HG03060 (cell line): ENCODE data around the gene VASH1.
A peak's percentile ranks its signal among the peaks of the same experiment; 100 is the strongest.

Source experiments
- ATAC-seq: cut with Tn5 transposase; IDR thresholded peaks from one replicate; pipeline ENCODE4 v1.9.1; 2021; ENCODE audit warnings: low read depth, moderate number of reproducible peaks; ENCODE audit not compliant: unreplicated experiment

The VASH1 gene

GRCh38 chr14:76782115-76782884, 21.0 kb downstream of the VASH1 start:
- ATAC-seq, result no peak

DNA sequence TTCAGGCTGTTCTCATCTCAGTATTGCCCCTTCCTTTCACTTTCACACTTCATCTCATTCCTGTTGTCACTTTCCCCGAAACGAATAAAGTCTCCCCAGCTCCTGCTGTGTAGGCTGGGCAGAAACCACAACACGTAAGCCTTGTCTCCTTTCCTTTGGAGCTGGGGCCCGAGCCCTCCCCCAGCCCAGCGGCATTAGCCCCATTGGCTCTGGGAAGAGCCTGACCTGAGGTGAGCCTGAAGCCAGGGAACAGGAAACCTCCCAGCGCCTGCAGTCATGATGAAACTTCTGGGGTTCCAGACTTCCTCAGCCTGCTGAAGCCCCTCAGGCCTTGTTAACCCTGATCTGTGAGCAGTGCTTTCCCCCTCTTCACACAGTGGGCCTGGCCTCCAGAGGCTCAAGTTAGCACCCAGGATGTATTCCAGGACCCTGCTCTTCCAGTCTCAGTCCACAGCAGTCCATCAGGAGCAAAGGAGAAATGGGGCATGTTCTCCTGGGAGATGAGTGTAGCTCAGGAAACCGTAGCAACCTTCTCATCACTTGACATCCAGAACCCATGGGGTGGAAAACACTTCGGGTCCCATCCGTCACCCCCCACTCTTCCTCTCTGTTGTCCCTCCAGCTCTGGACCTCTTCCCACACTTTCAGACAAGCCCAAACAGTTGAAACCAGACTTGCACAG, 21.8 kb downstream of the VASH1 start:
- ATAC-seq, result no peak

GRCh38 chr14:76784266-76784874, 23.1 kb downstream of the VASH1 start:
- no peak for ATAC-seq

DNA sequence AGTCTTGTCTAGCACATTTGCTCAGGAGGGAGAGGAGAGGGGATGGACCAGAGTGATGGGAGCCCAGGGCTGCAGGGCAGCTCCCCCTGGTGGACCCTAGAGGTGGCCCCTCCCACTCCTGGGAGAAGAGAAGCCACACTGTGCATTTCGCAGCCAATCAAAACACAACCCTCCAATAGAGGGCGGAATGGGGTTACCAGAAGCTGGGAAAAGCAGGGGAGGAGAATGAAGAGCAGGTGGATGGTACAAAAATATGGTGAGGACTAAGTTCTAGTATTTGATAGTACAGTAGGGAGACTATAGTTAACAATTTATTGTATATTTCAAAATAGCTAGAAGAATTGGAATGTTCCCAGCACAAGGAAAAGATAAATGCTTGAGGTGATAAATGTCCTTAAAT, 23.6 kb downstream of the VASH1 start:
- ATAC-seq, result no peak

- ATAC-seq, result no peak
These were observed 25.3 kb downstream of the VASH1 start for GRCh38 chr14:76786601-76787000.

GRCh38 chr14:76792422-76792821, 31.2 kb downstream of the VASH1 start:
- ATAC-seq, result no peak

- ATAC-seq, result no peak
These were observed 32.1 kb downstream of the VASH1 start for GRCh38 chr14:76793324-76793723.

- no peak for ATAC-seq
These were observed 32.7 kb downstream of the VASH1 start for GRCh38 chr14:76793956-76794355.

- no peak for ATAC-seq
These were observed 45.2 kb downstream of the VASH1 start for GRCh38 chr14:76806446-76806845.

DNA sequence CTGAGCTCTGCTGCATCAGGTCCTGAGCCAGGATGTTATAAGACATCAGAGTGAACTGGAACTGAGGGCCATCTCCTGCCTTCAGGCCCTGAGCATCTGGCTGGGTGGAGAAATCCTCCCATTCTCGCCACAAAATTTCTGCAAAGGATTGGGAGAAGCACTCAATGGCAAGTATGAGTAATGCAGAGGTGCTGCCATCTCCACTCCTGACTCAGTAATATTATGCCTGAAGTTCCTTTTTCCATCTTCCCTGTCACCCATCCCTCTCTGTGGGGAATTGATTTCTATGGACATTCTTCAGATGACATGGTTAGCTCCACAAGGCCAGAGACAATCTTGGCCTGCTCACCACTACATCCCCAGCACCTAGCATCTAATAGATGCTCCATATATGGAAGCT, 46.7 kb downstream of the VASH1 start:
- ATAC-seq, result no peak

DNA sequence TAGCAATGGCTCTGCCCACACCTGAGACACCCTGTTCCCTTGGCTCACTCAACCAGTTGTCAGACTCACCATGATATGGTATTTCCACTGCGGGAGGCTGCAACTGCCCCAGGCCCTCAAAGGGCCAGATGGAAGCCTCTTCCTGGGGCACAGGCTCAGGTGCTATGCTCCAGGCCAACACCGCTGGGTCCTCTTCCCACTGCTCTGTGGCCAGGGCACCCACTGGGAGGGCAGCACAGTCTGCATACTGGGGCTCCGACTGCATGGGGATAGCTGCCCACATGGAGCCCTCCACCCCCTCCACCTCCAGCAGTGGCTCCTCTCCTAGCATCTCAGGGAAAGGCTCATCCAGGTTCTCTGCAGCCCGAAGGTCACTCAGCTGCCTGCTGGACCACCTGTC, 47.7 kb downstream of the VASH1 start:
- ATAC-seq, result no peak

GRCh38 chr14:76810525-76810924, 49.3 kb downstream of the VASH1 start:
- no peak for ATAC-seq

DNA sequence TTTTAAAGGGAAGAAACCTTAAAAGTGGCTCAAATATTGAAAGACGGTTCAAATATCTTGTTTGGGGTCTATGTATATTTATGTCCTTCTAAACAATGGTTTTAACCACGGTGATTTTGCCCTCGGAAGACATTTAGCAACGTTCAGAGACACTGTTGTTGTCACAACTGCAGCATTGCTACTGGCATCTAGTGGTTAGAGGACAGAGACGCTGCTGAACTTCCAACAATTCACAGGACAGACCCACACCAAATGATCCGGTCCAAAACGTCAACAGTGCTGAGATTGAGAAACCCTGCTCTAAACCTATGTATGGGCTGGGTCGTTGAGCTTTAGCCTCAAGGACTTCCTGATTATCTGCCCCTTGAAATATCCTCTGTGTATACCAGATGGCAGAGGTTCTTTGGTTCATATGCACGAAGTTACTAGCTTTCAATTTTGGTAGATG, 49.7 kb downstream of the VASH1 start:
- no peak for ATAC-seq

GRCh38 chr14:76811561-76811960, 50.3 kb downstream of the VASH1 start:
- ATAC-seq, result no peak

GRCh38 chr14:76812093-76812421, 50.8 kb downstream of the VASH1 start:
- no peak for ATAC-seq

- ATAC-seq, result peak; percentile 74
These were observed 51.4 kb downstream of the VASH1 start, which contains the start of gene ANGEL1 for GRCh38 chr14:76812422-76813383. TSS of gene ANGEL1 (minus strand) at chr14:76812882. CDS start at chr14:76812827, 55 bp downstream.

DNA sequence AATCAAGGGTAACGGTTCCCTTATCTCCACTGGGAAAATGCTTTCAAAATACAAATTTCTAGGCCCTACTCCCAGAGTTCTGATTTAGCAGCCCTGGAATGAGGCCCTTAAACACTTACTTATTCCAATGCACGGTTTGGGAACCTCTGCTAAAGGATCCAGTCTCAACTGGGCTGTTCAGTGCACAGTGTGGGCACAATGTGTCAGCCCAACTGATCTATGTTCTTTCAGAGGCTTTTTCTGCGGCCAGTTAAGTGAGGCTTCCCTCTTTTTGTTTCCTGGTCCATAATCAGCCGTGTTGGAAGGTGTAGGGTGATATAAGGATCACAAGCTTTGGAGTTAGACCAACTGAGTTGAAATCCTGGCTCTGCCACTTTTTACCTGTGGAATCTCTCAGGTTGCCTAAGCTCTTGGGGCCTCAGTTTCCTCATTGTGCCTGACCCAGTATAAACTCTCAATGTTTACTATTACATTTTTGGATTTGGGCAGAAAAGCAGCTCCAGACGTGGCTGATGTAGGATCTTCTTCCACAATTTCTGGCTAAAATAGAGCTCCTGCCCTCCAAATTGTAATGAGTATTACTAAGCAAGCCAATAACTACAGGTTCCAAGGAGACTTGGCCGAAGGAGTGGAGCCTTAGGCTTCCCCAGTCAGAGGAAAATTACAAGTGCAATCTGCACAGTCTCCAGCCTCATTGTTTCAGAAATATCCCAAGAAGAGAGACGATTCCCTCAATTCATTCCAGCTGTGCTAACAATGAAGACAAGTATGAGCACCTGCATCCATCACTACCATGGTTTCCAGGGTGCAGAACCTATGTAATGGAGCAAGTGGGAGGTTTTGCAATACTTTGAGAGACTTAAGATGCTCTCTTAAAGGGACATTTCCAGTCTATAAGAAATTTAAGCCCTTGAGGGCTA, 53.7 kb downstream of the VASH1 start:
- no peak for ATAC-seq

DNA sequence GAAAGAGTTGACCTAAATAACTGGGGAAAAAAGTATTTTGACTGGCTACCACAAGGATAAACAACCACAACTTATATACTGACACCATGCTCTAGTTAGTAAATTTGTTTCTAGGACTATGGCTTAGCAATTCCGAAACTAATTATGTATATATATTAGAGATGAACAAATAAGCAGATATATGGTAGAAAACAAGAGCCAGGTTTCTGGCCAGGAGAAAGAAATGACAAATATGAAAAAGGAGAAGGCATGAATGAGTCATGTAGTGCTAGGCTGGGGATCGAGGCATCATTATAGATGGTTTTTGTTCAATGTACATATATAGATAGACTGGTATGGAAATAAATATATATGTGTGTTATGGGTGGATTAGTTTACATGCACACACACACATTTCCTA, 59.4 kb downstream of the VASH1 start:
- ATAC-seq, result no peak

DNA sequence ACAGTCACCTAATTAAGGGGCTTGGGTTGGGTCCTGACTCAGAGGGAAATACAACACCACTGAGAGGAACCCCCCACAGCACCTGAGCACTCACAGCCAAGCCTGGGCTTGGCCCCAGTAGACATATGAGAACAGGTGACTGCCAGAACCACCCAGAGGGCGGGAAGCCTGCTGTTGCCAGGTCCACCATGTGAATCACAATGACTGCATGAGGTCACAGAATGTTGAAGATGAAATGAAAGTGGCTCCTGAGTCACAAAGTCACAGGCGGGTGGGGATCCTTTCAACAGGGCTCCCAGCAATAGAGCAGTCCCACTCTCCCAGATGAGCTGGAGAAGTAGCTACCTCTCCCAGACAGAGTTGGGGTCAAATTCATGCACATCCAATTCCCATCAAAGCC, 64.9 kb downstream of the VASH1 start, which contains the start of gene LRRC74A:
Gene LRRC74A (plus strand): TSS at position 287 of the 400 bp plus-strand sequence. CDS start 290 bp downstream, outside the sequence.
- no peak for ATAC-seq
